Effector memory CD4-positive, alpha-beta T cell (primary cell): Measurements from ENCODE around the gene MAPK8.

Experiments
- DNase-seq, 3 donors: peaks; one replicate each; pipeline ENCODE4 v3.0.0-alpha.2; 2020
- H3K27ac ChIP-seq: 2 replicates; pipeline ENCODE4 v1.7.0; 2013; ENCODE audit warnings: mild to moderate bottlenecking, low read length, moderate library complexity; ENCODE audit not compliant: insufficient read depth, poor library complexity, severe bottlenecking
- H3K27me3 ChIP-seq: replicated peaks from 2 replicates; pipeline ENCODE4 v1.7.0; 2013; ENCODE audit warnings: mild to moderate bottlenecking, low read length; ENCODE audit not compliant: insufficient read depth, control insufficient read depth, poor library complexity, severe bottlenecking
- H3K36me3 ChIP-seq: 2 replicates; pipeline ENCODE4 v1.7.0; 2013; ENCODE audit warnings: mild to moderate bottlenecking, low read length, moderate library complexity; ENCODE audit not compliant: control insufficient read depth, insufficient read depth
- H3K4me1 ChIP-seq: 2 replicates; pipeline ENCODE4 v1.7.0; 2013; ENCODE audit warnings: low read length, mild to moderate bottlenecking; ENCODE audit not compliant: control insufficient read depth, insufficient read depth, poor library complexity, severe bottlenecking
- H3K4me3 ChIP-seq: 2 replicates; pipeline ENCODE4 v1.7.0; 2013; ENCODE audit warnings: low read length, low read depth, mild to moderate bottlenecking; ENCODE audit not compliant: insufficient read depth, poor library complexity, severe bottlenecking
- H3K9me3 ChIP-seq: 2 replicates; pipeline ENCODE4 v1.7.0; 2013; ENCODE audit warnings: mild to moderate bottlenecking, low read length, moderate library complexity; ENCODE audit not compliant: control insufficient read depth

Gene MAPK8

DNA sequence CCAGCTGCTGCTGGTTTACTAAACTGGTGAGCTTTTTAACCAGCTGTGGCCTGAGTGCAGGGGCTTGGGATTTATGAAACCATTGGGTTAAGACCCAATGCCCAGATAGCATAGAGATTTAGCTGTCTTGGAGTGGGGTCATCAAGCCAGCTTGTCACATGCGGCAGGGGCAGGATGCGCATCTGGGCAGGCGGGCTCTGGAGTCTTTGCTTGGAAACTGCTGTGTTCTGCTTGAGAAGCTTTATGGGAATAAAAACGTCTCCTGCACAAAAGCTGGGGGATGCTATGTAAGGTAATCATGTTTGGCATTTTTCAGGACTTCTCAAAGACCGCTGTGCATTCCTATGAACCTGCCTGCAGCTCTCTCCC is 136.3 kb downstream of the MAPK8 start:
- H3K27ac ChIP-seq, result no peak overlapping the region
- H3K4me1 ChIP-seq, result no peaks in the 10 kb centered on the region
- H3K36me3 ChIP-seq, result no peaks in the 10 kb centered on the region

DNA sequence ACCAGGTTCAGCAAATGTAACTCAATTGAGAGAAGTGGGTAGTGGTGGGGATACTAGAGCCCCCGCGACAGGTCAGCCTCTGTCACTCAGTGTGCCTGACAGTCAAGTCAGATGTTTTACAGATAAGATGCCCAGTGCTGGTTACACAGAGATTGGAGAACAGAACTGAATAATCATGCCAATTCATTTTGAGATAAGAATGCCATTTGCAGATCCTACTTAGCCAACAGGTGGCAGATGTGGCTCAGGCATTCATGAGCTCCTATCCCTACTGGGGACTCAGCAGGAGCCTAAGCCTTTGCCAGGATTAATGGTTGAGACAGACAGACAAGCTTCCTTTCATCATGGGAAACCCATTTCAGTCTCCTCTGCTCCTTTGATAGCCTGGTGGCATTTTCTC is 137.8 kb downstream of the MAPK8 start:
- no peaks in the 10 kb centered on the region for H3K9me3 ChIP-seq
- no peaks in the 10 kb centered on the region for H3K4me1 ChIP-seq
- no peaks in the 10 kb centered on the region for H3K36me3 ChIP-seq
- H3K27me3 ChIP-seq, result no peaks in the 10 kb centered on the region
- H3K4me3 ChIP-seq, result no peak overlapping the region
- H3K27ac ChIP-seq, result no peak overlapping the region
- DNase-seq, result no peak

More for the DNA sequence above, 136.3 kb downstream of the MAPK8 start:
- Histone ChIP-seq H3K4me3 (no peak overlapping the region), H3K9me3 (no peaks in the 10 kb centered on the region), H3K27me3 (no peaks in the 10 kb centered on the region)
- no peak for DNase-seq

DNA sequence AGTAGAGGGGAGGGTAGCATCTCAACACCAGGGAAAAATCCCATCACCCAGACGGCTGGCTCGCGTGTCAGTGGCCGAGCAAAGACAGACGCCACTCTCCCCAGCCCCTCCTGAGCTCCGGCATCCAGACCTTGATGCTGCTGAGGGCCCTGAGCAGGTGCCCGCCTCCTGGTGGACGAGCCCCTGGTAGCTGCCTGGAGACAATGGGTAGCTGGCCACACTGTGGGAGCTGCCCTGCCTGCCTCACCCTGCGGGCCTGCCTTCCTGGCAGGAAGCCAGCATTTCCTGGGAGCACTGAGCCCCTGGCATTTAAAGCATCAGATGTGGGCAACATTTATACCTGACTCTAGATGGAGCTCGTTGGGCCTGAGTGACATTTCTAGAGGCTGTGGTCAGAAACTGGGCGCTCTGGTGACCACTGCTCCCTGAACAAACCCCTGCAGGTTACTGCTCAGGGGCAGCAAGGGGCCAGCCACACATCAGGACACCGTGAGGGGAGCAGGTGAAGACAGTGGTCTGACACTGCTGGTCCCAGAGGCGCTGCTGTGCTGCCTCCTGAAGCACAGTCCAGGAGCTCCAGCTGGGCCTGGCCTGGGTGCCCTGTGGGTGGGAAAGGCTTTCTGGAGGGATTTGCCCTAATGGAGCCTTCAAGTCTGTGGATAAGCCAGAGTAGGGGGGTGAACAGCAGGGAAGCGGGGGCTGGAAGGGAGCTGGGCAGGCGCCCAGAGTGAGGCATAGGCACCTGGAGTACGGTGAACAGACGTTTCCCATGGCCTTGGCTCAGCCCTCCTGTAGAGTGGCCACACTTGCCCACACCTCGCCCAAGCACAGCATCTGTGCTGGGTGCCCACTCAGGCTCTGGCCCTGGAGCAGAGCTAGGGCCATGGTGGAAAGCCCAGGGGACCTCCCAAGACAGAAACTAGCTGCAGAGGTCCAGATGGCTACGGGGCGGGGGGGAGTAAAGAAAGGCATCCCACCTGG is 138.7 kb downstream of the MAPK8 start:
- no peak overlapping the region for H3K27ac ChIP-seq
- no peaks in the 10 kb centered on the region for H3K4me1 ChIP-seq
- H3K9me3 ChIP-seq, result no peaks in the 10 kb centered on the region
- DNase-seq, result no peak
- H3K36me3 ChIP-seq, result no peaks in the 10 kb centered on the region
- no peaks in the 10 kb centered on the region for H3K27me3 ChIP-seq
- no peak overlapping the region for H3K4me3 ChIP-seq

DNA sequence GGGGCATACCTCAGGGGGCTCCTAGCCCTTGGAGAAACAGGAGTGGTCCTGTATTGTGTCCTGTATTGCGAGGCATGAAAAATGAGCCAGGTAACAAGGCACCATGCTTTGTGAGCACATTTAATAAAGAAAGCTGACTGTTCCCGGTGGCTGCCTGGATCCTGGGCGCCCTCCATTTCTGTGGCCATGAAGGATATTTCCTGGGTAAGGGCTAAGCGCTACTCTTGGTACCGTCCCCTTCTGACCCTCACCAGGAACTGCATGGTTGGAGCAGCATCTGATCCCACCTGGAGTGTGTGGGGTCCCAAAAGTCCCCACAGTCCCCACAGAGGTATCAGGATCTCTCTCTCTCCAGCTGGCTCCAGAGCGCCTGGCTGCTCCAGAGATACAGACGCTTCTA is 139.5 kb downstream of the MAPK8 start:
- Histone ChIP-seq H3K27me3 (no peaks in the 10 kb centered on the region), H3K4me3 (no peak overlapping the region), H3K9me3 (no peaks in the 10 kb centered on the region), H3K4me1 (no peaks in the 10 kb centered on the region), H3K27ac (no peak overlapping the region), H3K36me3 (no peaks in the 10 kb centered on the region)
- DNase-seq, result no peak

DNA sequence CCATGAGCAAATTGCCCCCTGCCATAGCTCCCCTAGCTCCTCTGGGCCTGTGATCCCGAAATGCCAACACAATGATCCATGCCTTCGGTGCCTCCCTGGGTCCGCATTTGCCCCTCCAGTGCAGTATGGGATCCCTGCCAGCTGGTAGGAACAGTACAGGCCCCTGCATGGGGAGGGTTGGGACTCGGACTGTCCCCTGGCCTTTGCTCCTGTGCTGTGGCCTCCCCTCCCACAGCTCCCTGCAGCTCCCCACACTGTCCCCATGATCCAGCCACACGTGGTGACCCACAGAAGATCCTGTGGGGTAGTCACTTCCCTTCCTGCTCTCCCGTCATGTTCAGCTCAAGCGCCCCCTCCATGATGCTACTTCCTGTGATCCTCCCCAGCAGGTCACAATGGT is 140.3 kb downstream of the MAPK8 start:
- Histone ChIP-seq H3K36me3 (no peaks in the 10 kb centered on the region), H3K9me3 (no peaks in the 10 kb centered on the region), H3K27ac (no peak overlapping the region), H3K4me3 (no peak overlapping the region), H3K4me1 (no peaks in the 10 kb centered on the region), H3K27me3 (no peaks in the 10 kb centered on the region)
- DNase-seq, result no peak

DNA sequence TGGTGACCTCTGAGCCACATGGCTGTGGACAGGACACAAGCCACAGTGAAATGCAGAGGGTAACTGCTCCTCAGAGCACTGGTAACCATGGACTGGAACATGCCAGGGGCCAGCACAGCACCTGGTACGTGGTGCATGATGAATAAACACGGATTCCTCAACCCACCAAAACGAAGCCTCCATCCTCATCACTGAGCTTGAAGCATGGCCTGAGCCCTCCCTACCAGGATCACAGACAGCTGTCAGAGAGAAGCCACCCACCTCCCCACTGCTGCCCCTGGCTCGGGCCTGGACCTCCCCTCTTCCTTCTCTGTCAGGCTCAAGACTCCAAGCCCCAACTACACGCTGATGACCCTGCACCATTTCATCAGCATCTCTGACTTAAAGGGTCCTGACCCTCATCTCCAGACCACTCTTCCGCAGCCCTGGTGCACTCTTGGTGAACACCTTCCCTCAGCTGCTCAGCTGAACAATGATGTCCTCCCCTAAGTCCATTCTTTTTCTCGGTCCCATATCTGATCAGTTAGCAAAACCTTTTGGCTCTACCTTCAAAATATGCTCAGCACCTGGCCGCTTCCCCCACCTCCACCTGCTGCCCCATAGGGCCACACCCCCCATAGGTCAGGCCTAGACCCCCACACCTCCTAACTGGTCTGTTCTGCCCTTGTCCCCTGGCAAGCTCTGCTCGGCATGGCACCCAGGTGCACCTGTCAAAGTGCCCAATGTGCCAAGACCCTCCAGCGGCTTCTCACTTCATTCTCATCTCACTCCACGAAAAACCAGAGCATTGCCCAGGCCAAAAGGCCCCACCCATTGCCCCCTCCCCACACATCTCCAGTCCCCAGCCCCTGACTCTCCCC is 141.1 kb downstream of the MAPK8 start:
- H3K27me3 ChIP-seq, result no peaks in the 10 kb centered on the region
- H3K4me1 ChIP-seq, result no peaks in the 10 kb centered on the region
- no peak overlapping the region for H3K4me3 ChIP-seq
- H3K36me3 ChIP-seq, result no peaks in the 10 kb centered on the region
- H3K9me3 ChIP-seq, result no peaks in the 10 kb centered on the region
- DNase-seq, result no peak
- H3K27ac ChIP-seq, result no peak overlapping the region

DNA sequence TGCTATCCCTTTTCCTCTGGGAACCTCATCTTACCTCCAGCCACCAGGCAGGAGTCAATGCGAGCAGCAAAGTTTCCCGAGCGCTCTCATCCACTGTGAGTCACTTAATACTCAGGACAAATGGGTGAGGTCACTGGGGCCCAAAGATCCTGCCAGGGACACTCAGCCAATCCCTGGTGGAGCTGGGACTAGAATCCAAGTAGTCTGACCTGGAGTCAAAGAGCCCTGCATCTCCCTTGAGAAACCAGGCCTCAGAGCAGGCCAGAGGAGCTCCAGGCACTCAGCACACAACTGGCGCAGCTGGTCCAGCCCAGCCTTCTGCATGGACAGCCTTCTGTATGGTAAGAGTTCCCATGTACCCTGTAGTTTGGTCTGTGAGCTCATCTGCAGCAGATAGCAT is 142.3 kb downstream of the MAPK8 start:
- H3K27ac ChIP-seq, result no peak overlapping the region
- no peaks in the 10 kb centered on the region for H3K9me3 ChIP-seq
- H3K4me1 ChIP-seq, result no peaks in the 10 kb centered on the region
- H3K27me3 ChIP-seq, result no peaks in the 10 kb centered on the region
- DNase-seq, result no peak
- no peaks in the 10 kb centered on the region for H3K36me3 ChIP-seq
- no peak overlapping the region for H3K4me3 ChIP-seq

DNA sequence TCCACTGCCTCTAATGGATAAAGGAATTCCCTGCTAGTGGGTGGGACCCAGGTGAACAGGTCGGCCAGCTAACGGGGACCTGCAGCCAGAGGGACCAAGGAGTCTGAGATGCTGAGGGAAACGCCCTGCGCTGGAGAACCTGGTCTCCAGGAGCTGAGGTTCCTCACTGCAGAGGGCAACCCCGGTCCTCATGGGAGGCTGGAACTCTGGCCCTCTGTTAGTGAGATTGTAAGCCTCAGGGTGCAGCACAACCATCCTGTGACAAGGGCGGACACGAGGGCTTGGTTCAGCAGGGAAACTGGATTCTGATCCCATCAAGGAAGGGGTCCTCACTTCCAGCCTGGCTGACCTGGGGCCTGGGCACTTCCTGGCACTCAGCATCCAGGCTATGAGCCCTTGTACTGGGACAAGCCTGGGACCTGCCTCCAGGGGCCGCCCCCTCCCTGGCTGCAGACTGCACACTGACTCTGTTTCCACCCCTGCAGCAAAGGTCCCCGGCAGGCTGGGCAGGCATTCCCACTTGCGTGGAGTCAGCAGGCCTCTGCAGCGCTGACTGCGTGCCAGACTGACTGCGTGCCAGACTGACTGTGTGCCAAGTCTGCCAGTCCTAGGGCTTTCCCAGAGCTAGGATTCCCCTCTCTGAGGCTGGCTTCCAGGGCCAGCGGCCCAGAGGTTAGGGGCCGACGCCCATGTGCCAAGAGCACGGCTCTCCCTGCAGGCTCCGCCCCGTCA is 143.2 kb downstream of the MAPK8 start:
- Histone ChIP-seq H3K9me3 (no peaks in the 10 kb centered on the region), H3K36me3 (no peaks in the 10 kb centered on the region), H3K4me1 (no peaks in the 10 kb centered on the region), H3K27me3 (no peaks in the 10 kb centered on the region), H3K27ac (no peak overlapping the region), H3K4me3 (no peak overlapping the region)
- no peak for DNase-seq

DNA sequence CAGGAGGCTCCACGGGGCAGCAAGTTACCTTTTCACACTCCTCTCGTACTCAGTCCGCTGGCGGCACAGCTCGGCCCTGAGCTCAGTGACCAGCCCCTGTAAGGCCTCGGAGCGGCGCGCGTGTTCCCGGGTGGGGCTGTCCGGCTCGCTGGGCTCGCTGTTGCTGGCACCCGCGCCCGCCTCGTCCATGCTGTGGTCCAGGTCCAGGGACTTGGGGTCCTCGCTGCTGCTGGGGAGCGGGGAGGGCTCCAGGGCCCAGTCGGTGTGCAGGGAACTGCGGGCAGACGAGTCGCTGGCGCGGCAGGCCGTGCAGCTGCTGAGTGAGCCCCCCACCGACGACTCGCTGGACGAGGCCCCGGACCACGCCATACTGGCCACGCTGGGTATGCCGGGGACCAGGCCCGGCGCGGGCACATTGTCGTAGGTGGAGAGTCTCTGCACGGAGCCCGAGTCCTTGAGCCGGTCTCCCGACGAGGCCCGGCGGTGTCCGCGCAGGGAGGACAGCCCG is 143.8 kb downstream of the MAPK8 start:
- no peak for DNase-seq
- Histone ChIP-seq H3K36me3 (no peaks in the 10 kb centered on the region), H3K9me3 (no peaks in the 10 kb centered on the region), H3K4me1 (no peaks in the 10 kb centered on the region), H3K27ac (no peak overlapping the region), H3K4me3 (no peak overlapping the region), H3K27me3 (no peaks in the 10 kb centered on the region)
